OCI-LY7 (cell line): ENCODE results near the gene KRTAP10-12.

Experiments
- EZH2phosphoT487 ChIP-seq: fragments of 200-600 bp; sonication (generic); IDR thresholded peaks from 2 replicates; pipeline ENCODE4 v1.6.1; 2018; ENCODE audit warnings: low read depth, borderline replicate concordance, mild to moderate bottlenecking, mixed run types, antibody characterized with exemption, low read length, moderate library complexity, mixed read lengths
- TF ChIP-seq, protein P1 (sequence below): fragments of 200-600 bp; sonication (generic); conservative IDR thresholded peaks from 2 replicates; pipeline ENCODE4 v1.5.1; 2014; ENCODE audit warnings: mild to moderate bottlenecking, antibody characterized with exemption, low read length, moderate library complexity, mixed read lengths

DNA sequence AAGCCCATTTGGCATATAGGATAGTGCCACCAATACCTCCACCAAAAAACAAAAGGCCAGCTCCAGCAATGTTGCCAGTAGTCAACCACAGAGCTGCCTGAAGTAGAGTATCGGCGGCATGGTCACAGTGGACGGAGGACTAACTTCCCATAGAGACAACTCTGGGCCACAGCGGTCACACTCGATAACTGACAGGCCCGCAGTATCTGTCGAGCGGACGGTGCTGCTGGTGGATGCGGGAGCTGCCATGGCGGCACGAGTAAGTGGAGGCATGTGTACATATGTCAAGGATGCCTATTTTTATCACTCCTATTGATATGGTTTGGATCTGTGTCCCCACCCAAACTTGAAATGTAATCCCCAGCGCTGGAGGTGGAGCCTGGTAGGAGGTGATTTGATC, 19.1 kb upstream of the KRTAP10-12 start:
- TF ChIP-seq, protein P1, sequence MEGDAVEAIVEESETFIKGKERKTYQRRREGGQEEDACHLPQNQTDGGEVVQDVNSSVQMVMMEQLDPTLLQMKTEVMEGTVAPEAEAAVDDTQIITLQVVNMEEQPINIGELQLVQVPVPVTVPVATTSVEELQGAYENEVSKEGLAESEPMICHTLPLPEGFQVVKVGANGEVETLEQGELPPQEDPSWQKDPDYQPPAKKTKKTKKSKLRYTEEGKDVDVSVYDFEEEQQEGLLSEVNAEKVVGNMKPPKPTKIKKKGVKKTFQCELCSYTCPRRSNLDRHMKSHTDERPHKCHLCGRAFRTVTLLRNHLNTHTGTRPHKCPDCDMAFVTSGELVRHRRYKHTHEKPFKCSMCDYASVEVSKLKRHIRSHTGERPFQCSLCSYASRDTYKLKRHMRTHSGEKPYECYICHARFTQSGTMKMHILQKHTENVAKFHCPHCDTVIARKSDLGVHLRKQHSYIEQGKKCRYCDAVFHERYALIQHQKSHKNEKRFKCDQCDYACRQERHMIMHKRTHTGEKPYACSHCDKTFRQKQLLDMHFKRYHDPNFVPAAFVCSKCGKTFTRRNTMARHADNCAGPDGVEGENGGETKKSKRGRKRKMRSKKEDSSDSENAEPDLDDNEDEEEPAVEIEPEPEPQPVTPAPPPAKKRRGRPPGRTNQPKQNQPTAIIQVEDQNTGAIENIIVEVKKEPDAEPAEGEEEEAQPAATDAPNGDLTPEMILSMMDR = no peak
- TF ChIP-seq EZH2phosphoT487 = no peak
